ENCODE measurements around the gene ARHGAP28. TPM values are rescaled to one million over a fixed set of nuclear protein-coding genes. Genes with fewer than 3 reads are reported as not detected.

ARHGAP28 gene
- total and polyA plus RNA-seq, 10 of the 15 experiments (the other 5 are each of a cell fraction or from before 2014, with no cell fraction given), result not detected

DNA sequence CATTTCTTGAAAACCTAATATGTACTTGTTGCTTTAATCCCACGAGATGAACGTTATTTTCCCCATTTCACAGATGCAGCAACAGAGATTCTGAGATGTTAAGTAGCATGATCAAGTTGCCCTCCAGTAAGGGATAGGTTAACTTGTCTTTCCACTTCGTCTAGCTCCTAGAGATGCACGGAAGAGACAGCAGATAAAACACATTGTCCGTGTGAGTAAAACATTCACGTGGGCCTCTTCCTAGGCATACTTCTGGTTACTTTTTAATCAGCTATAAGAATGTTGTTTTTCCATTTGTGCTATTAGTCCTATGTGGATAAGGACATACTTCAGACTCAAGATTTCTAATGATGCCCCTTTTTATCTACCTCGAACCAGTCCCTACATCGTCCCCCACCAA, 1.2 kb upstream of the ARHGAP28 start:
- Histone ChIP-seq H3K79me2 (ENCODE audit: control insufficient read depth, insufficient read depth, low read length) (no peaks in the 10 kb centered on the region), H3K9ac (ENCODE audit: control insufficient read depth, insufficient read depth, low read length) (no peak overlapping the region), H2AFZ (ENCODE audit: control insufficient read depth, low read depth, low read length) (no peak overlapping the region), H3K9me3 (replicated peaks; ENCODE audit: control insufficient read depth, insufficient read depth, low read length) (no peaks in the 10 kb centered on the region), H3K4me3 (no peak overlapping the region), H3K27ac (ENCODE audit: control insufficient read depth, insufficient read depth) (no peak overlapping the region), H3K36me3 (ENCODE audit: control insufficient read depth in 2 of 2, insufficient read depth in 2 of 2, low read length in 1 of 2) (no peaks in the 10 kb centered on the region), H3K27me3 (replicated peaks in 1 of 2; ENCODE audit: control insufficient read depth in 2 of 2, insufficient read depth in 2 of 2, low read length in 1 of 2) (peaks cover 0 to 2% of the 10 kb centered on the region in 2 experiments; a peak in 2 of 4 replicates), H4K20me1 (ENCODE audit: control insufficient read depth, insufficient read depth) (no peaks in the 10 kb centered on the region), H3K4me2 (ENCODE audit: control insufficient read depth, insufficient read depth) (no peak overlapping the region), H3K4me1 (ENCODE audit: control insufficient read depth, insufficient read depth, low read length) (no peaks in the 10 kb centered on the region)
- ChIA-PET SMC1A (ENCODE audit: uncharacterized antibody, unreplicated experiment) (no interaction called here), RAD21 (ENCODE audit: unreplicated experiment) (no interaction called here), CTCF (no interaction called here), POLR2A (no interaction called here)
- DNase-seq (ENCODE audit: low read depth, low spot score), result no peak
- WGBS (ENCODE audit: insufficient coverage, insufficient replicate concordance, low lambda C conversion rate, missing lambda C conversion rate), result 6% methylated on average over 8 of the region's 8 CpGs
- no peak for FAIRE-seq
- TF ChIP-seq ETV6 (conservative IDR thresholded peaks at IDR 0.05 in 1 of 2, IDR thresholded peaks at IDR 0.05 in 1 of 2; ENCODE audit: borderline replicate concordance in 1 of 2, low read depth in 1 of 2) (no peak), TBL1XR1 (IDR thresholded peaks at IDR 0.05; ENCODE audit: low read depth, low read length) (no peak), RAD21 (IDR thresholded peaks at IDR 0.05; ENCODE audit: insufficient read depth, low read depth, low read length) (no peak)
- TF ChIP-seq, protein P1, sequence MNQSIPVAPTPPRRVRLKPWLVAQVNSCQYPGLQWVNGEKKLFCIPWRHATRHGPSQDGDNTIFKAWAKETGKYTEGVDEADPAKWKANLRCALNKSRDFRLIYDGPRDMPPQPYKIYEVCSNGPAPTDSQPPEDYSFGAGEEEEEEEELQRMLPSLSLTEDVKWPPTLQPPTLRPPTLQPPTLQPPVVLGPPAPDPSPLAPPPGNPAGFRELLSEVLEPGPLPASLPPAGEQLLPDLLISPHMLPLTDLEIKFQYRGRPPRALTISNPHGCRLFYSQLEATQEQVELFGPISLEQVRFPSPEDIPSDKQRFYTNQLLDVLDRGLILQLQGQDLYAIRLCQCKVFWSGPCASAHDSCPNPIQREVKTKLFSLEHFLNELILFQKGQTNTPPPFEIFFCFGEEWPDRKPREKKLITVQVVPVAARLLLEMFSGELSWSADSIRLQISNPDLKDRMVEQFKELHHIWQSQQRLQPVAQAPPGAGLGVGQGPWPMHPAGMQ (IDR thresholded peaks at IDR 0.05; ENCODE audit: borderline replicate concordance), result no peak
- BruUV-seq (replicated peaks), result no TSS peak
- intact Hi-C loops (cut with micrococcal nuclease; ENCODE audit: unreplicated experiment) (no loop called here), in situ Hi-C loops (cut with MboI) (no loop called here)
- no peak for ATAC-seq

DNA sequence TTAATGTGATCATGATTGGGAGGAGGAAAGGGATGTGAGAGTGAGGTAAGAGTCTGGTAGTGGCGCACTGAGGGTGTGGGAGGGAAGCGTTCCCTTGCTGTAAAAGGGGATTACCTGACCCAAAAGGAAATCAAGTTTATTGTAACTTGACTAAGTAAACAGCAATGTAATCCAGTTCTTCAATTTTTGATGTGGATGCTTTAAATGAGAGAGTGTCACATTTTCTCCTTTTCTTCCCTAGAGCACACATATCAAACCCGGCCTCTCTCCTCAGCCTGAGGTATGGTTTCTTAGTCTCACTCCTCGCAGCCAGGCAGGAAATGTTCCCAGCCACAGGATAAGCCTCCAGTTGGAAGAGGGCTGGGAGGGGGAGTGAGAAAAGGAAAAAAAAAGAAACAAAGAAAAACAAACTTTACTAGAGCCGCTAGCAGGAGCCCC, 688 bp upstream of the ARHGAP28 start:
- TF ChIP-seq SMARCA5 (IDR thresholded peaks at IDR 0.05) (no peak), NR2C1 (IDR thresholded peaks at IDR 0.05) (no peak), BACH1 (IDR thresholded peaks at IDR 0.05; ENCODE audit: borderline replicate concordance) (no peak), MYB (IDR thresholded peaks at IDR 0.05; ENCODE audit: borderline replicate concordance, low read depth, low read length) (no peak), NFXL1 (IDR thresholded peaks at IDR 0.05; ENCODE audit: borderline replicate concordance) (no peak), NFYA (IDR thresholded peaks at IDR 0.05; ENCODE audit: borderline replicate concordance, low read depth, low read length) (no peak), RELA (IDR thresholded peaks at IDR 0.05; ENCODE audit: borderline replicate concordance, partially characterized antibody) (no peak), CHD4 (IDR thresholded peaks at IDR 0.05) (no peak)
- TF ChIP-seq, protein P2, sequence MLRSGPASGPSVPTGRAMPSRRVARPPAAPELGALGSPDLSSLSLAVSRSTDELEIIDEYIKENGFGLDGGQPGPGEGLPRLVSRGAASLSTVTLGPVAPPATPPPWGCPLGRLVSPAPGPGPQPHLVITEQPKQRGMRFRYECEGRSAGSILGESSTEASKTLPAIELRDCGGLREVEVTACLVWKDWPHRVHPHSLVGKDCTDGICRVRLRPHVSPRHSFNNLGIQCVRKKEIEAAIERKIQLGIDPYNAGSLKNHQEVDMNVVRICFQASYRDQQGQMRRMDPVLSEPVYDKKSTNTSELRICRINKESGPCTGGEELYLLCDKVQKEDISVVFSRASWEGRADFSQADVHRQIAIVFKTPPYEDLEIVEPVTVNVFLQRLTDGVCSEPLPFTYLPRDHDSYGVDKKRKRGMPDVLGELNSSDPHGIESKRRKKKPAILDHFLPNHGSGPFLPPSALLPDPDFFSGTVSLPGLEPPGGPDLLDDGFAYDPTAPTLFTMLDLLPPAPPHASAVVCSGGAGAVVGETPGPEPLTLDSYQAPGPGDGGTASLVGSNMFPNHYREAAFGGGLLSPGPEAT (IDR thresholded peaks at IDR 0.05; ENCODE audit: low read depth), result no peak
- FAIRE-seq (no peak), ATAC-seq (no peak), DNase-seq (ENCODE audit: low read depth, low spot score) (no peak)
- H3K9me3 ChIP-seq (replicated peaks; ENCODE audit: control insufficient read depth, insufficient read depth, low read length), result no peaks in the 10 kb centered on the region
- H3K4me3 ChIP-seq, result no peak overlapping the region
- no peaks in the 10 kb centered on the region for H3K4me1 ChIP-seq (ENCODE audit: control insufficient read depth, insufficient read depth, low read length)
- no peaks in the 10 kb centered on the region for H4K20me1 ChIP-seq (ENCODE audit: control insufficient read depth, insufficient read depth)
- ChIA-PET SMC1A (ENCODE audit: uncharacterized antibody, unreplicated experiment) (no interaction called here), POLR2A (no interaction called here), CTCF (no interaction called here), RAD21 (ENCODE audit: unreplicated experiment) (no interaction called here)
- 0% methylated on average over 5 of the region's 5 CpGs for WGBS (ENCODE audit: insufficient coverage, insufficient replicate concordance, low lambda C conversion rate, missing lambda C conversion rate)
- H2AFZ ChIP-seq (ENCODE audit: control insufficient read depth, low read depth, low read length), result no peak overlapping the region
- no peaks in the 10 kb centered on the region for H3K36me3 ChIP-seq (ENCODE audit: control insufficient read depth in 2 of 2, insufficient read depth in 2 of 2, low read length in 1 of 2)
- in situ Hi-C loops (cut with MboI) (no loop called here), intact Hi-C loops (cut with micrococcal nuclease; ENCODE audit: unreplicated experiment) (no loop called here)
- H3K27me3 ChIP-seq (replicated peaks in 1 of 2; ENCODE audit: control insufficient read depth in 2 of 2, insufficient read depth in 2 of 2, low read length in 1 of 2), result peaks cover 0 to 2% of the 10 kb centered on the region in 2 experiments; a peak in 2 of 4 replicates
- H3K27ac ChIP-seq (ENCODE audit: control insufficient read depth, insufficient read depth), result no peak overlapping the region
- H3K4me2 ChIP-seq (ENCODE audit: control insufficient read depth, insufficient read depth), result peak overlapping the region; percentile 17; the same call in 1 of the 2 replicates
- no TSS peak for BruUV-seq (replicated peaks)
- no peaks in the 10 kb centered on the region for H3K79me2 ChIP-seq (ENCODE audit: control insufficient read depth, insufficient read depth, low read length)
- H3K9ac ChIP-seq (ENCODE audit: control insufficient read depth, insufficient read depth, low read length), result no peak overlapping the region
